HG03442 (cell line): ENCODE measurements around the gene HLTF.
A peak's percentile ranks its signal among the peaks of the same experiment; 100 is the strongest.
"Not testable (repeated sequence)": the region's sequence is repeated elsewhere in the genome, so short reads cannot be mapped to it uniquely, and the experiment has no call there.

ENCODE experiments used
- ATAC-seq: cut with Tn5 transposase; IDR thresholded peaks from one replicate; pipeline ENCODE4 v1.9.1; 2021; ENCODE audit warnings: mild to moderate bottlenecking, moderate library complexity; ENCODE audit not compliant: unreplicated experiment

HLTF gene

GRCh38 chr3:148992027-148992634, 94.2 kb downstream of the HLTF start:
- ATAC-seq = peak; percentile 32

DNA sequence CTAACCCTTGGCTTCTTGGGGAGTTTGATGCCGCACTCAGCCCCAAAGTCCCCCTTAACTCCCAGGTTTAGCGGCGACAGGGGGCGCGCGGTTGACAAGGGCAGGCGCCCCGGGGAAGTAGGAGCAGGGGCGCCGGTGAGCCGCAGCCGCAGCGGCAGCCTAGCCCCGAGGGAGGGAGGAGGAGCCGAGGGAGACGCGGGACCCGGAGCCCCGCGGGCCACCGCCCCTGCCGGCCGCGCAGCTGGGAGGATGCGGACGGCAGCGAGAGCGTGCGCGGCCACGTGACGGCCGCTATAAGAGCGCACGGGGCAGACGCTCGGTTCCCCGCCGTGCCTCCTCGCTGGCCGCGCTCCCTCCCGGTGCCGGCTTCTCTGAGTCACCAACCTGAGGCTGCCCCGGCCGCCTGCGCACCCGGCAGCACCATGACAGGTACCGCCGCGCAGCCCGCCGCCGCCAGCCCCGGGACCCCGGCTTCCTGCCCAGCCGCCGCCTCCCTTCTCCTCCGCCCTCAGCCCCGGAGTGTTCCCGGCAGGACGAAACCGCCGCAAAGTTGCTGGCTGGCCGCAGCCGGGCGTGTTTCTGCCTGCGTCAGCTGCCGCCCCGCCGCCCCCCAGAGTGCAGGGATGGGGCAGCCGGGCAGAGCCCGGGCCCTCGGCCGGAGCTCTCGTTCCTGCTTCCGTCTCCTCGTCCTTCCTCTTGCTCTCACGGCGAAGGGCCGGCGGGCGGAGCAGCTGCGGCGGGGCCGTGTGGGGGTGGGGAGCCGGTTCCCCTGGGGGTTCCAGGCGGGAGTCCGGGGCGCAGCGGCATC, 94.9 kb downstream of the HLTF start, which contains the start of gene GYG1:
Gene GYG1 (plus strand): TSS at position 322 of the 808 bp plus-strand sequence. CDS start 101 bp downstream, at position 423.
- ATAC-seq = peak; percentile 85

GRCh38 chr3:148990236-148990635, 96.1 kb downstream of the HLTF start:
- ATAC-seq = no peak

DNA sequence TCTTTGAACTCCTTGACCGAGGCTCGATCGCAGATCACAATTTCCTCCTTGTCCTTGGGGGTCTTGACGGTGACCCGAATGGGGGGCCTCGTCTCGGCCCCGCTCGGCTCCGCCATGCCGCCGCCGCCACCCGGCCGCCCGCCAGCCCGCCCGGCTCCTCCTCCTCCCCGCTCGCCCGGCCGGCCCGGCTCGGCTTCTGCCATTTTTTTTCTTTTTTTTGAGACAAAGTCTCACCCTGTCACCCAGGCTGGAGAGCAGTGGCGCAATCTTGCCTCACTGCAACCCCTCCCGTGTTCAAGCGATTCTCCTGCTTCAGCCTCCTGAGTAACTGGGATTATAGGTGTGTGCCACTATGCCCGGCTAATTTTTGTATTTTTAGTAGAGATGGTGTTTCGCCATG, 98.8 kb downstream of the HLTF start:
- not testable (repeated sequence) for ATAC-seq

DNA sequence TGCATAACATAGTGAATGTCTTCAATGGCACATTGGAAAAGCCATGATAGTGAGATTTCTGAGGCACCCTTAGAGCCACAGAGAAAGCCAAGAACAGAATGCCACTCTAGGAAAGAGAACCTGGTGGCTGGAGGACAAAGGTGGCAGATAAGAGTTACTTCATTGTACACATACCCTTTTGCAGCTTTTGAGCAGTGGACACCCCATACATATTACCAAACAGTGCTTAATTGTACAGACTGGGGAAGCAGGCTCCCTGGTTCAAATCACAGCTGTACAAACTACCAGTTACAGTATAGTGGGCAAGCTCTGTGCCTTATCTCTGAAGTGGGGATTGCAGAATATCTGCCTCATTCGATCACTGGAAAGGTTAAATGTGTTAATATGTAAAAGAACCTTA, 105.1 kb downstream of the HLTF start:
- ATAC-seq = no peak
